ENCODE measurements around the gene CNEP1R1. TPM values are rescaled to one million over a fixed set of nuclear protein-coding genes. Genes with fewer than 3 reads are reported as not detected.

CNEP1R1 gene
- total RNA-seq, 1 donor from 2014 or later: 23.0 TPM

DNA sequence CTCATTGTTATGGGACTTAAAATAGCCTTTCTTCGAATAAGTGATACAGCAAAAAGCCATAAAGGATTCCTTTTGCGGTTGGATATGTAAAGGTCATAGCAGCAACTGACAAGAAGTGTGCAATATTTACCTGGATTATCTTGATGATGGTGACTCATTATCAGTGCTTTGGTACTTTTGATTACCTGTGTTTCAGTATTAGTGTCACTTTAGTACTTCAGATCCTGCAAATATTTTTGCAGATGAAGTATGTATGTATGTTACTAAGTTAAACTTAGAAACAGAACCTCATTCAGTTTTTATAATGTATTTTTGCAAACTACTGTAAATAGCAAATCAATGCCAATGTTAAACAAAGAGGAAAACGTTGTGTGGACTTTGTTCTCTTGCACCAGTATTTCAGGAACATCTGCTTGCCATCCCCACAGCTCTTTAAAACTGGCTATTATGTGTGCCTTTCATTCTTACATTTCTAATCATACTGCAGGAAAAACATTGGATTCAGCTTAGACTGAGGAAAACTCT lies 10.5 kb downstream of the CNEP1R1 start:
- no peak for DNase-seq
- H3K27me3 Mint-ChIP-seq: no peaks in the 10 kb centered on the region
- H3K36me3 Mint-ChIP-seq (ENCODE audit: low read depth): peaks cover 38% of the 10 kb centered on the region
- intact Hi-C loops (cut with micrococcal nuclease): no loop called here
- H3K27ac Mint-ChIP-seq: no peak overlapping the region
- no peaks in the 10 kb centered on the region for H3K9me3 Mint-ChIP-seq
- H3K4me3 Mint-ChIP-seq: no peak overlapping the region
- H3K4me1 Mint-ChIP-seq: peaks cover 10% of the 10 kb centered on the region

DNA sequence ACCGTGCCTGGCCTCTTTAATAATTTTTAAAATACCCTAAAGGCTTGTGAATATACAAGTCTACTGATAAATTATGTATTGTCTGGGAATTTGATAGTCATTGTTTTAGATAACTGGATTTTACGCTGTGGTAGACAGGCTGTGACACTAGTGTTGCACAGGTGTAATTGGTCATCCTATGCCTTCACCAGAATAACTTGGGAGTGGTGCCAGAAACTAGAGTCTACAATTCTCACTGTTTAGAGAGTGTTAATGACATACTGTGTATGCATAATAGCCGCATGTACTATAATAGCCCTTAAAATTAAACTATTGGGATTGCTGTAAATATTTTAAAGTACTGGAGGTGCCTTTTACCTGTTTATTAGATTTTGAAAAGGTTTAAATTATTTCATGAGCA lies 11.4 kb downstream of the CNEP1R1 start:
- Mint-ChIP-seq H3K4me3 (no peak overlapping the region), H3K36me3 (ENCODE audit: low read depth) (peaks cover 35% of the 10 kb centered on the region), H3K27ac (no peak overlapping the region), H3K9me3 (no peaks in the 10 kb centered on the region), H3K27me3 (no peaks in the 10 kb centered on the region), H3K4me1 (peaks cover 7% of the 10 kb centered on the region)
- no peak for DNase-seq
- intact Hi-C loops (cut with micrococcal nuclease): no loop called here

DNA sequence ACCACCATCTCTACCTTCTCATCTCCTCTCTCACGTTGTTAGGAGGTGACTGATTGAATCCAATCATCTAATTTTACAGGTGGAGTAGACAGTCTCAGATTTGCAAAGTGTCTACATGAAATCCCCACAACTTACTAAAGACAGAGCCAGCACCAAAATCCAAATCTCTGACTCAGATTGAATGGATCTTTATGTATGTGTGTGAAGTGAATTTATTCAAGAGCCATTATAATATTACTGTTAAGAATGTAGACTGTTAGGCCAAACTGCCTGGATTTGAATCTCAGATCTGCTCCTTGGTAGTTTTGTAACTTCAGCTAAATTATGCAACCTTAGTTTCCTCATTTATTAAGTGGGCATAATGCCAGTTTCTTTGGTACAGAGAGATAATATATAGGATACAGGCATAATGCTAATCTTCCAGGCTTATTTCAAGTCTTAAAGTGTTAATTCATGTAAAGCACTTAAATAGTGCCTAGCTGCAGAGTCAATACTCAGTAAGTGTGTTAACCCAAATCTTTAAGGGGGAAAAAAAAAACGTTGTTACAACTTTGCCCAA lies 12.7 kb downstream of the CNEP1R1 start:
- DNase-seq: no peak
- H3K4me3 Mint-ChIP-seq: no peak overlapping the region
- peaks cover 29% of the 10 kb centered on the region for H3K36me3 Mint-ChIP-seq (ENCODE audit: low read depth)
- H3K27ac Mint-ChIP-seq: no peak overlapping the region
- H3K9me3 Mint-ChIP-seq: no peaks in the 10 kb centered on the region
- peaks cover 7% of the 10 kb centered on the region for H3K4me1 Mint-ChIP-seq
- intact Hi-C loops (cut with micrococcal nuclease): no loop called here
- peaks cover under 1% of the 10 kb centered on the region for H3K27me3 Mint-ChIP-seq

DNA sequence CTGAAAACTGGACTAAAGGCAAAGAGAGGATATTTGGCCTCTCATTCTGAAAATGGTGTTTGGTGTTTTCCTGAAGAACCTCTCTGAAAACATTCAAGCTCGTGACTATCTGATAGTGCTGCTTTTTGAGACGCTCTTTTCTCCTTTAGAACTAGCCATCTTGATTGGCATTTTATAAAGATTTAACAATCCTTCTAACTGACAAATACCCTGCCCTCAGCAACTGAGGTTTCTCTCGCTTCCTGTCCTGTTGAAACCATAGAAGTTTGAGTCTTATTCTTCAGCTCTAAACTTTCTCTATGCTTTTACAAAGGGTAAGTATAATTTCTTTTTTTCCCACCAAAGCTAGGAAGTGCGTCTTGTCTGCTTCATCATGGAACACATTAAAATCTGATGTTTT lies 13.3 kb downstream of the CNEP1R1 start:
- Mint-ChIP-seq H3K27me3 (peaks cover 4% of the 10 kb centered on the region), H3K36me3 (ENCODE audit: low read depth) (peaks cover 26% of the 10 kb centered on the region), H3K4me1 (peaks cover 7% of the 10 kb centered on the region), H3K27ac (no peak overlapping the region), H3K4me3 (no peak overlapping the region), H3K9me3 (no peaks in the 10 kb centered on the region)
- DNase-seq: no peak
- intact Hi-C loops (cut with micrococcal nuclease): no loop called here

DNA sequence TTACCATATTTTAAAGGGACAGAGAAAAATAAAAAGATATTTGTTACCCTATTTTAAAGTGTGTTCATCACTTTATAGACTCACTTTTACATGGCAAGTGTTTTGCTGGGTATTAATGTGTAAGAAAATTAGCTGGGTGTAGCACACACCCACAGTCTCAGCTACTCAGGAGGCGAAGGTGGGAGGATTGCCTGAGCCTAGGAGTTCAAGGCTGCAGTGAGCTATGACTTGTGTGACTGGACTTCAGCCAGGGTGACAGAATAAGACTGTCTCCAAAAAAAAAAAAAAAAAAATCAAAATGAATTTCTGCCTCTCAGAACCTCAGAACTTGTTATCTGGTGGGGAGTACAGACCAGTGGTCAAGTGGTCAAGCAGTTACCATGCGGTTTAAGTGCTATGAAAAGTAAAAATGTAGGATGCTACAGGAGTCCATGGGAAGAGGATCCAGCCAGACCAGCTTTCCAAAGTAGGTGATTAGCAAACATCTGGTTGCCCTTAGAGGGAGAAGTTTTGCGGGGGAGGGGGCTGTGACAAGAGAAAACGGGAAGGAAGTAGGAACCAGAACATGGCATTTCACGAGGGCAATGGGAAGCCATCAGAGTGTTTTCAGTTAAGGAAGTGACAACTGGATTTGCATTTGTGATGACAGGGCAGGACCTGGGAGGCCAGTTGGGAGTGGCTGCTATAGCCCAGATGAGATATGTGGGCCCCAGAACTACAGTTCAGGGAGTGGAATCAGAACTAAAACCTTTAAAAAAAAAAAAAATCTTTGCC lies 13.9 kb downstream of the CNEP1R1 start:
- H3K9me3 Mint-ChIP-seq: no peaks in the 10 kb centered on the region
- intact Hi-C loops (cut with micrococcal nuclease): no loop called here
- H3K27ac Mint-ChIP-seq: no peak overlapping the region
- no peak overlapping the region for H3K4me3 Mint-ChIP-seq
- no peak for DNase-seq
- peaks cover 23% of the 10 kb centered on the region for H3K36me3 Mint-ChIP-seq (ENCODE audit: low read depth)
- H3K27me3 Mint-ChIP-seq: peaks cover 10% of the 10 kb centered on the region
- peaks cover 7% of the 10 kb centered on the region for H3K4me1 Mint-ChIP-seq

DNA sequence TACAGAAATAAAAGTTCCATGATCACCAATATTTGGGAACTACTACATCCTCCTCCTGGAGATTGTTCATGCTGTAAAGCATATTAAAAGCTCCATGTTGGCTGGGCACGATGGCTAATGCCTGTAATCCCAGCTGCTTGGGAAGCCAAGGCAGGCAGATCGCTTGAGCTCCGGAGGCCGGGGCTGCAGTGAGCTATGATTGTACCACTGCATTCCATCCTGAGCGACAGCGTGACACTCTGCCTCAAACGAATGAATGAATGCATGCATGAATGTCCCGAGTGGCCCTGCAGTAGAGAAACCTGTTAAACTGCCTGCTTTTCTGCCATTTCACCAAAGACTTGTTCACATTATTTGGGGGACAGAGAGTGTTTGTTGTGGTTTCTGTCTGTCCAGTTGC lies 15.0 kb downstream of the CNEP1R1 start:
- Mint-ChIP-seq H3K27me3 (peaks cover 12% of the 10 kb centered on the region), H3K4me1 (peaks cover 7% of the 10 kb centered on the region), H3K27ac (no peak overlapping the region), H3K36me3 (ENCODE audit: low read depth) (peaks cover 18% of the 10 kb centered on the region), H3K9me3 (no peaks in the 10 kb centered on the region), H3K4me3 (no peak overlapping the region)
- intact Hi-C loops (cut with micrococcal nuclease): no loop called here
- DNase-seq: no peak

DNA sequence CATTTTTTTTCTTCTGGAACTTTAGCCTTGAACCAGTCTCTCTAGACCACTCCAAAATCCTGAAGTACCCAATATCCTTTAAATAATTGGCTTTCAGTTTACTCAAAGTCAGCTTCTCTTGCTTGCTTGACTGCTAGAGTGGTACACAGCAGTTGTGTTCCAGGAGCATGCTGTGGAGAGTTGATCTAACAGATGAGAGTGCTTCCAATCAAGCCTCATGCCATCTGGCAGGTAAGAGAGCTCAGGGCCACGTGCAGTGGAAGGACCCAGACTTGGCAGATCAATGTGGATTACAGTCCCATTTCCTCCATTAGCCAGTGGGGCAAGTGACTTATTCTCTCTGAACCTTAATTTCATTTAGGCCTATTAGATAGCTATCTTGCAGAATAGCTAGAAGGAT lies 15.7 kb downstream of the CNEP1R1 start:
- H3K9me3 Mint-ChIP-seq: no peaks in the 10 kb centered on the region
- H3K27ac Mint-ChIP-seq: no peak overlapping the region
- no peak overlapping the region for H3K4me3 Mint-ChIP-seq
- H3K4me1 Mint-ChIP-seq: peaks cover 7% of the 10 kb centered on the region
- intact Hi-C loops (cut with micrococcal nuclease): no loop called here
- H3K27me3 Mint-ChIP-seq: peaks cover 12% of the 10 kb centered on the region
- H3K36me3 Mint-ChIP-seq (ENCODE audit: low read depth): peaks cover 13% of the 10 kb centered on the region
- DNase-seq: no peak

DNA sequence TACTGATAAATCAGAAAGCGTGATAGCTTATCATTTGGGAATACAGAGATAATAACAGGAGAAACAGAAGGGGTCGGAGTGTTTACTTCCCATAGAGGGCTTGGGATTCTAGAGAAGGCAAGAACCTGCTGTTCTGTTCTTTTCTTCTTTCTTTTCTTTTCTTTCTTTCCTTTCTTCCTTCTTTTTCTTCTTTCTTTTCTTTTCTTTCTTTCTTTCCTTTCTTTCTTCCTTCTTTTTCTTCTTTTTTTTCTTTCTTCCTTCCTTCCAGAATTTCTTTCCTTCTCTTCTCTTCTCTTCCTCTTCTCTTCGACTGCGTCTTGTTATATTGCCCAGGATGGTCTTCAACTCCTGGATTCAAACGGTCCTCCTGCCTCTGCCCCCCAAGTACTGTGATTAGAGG lies 18.3 kb downstream of the CNEP1R1 start:
- no peak for DNase-seq
- Mint-ChIP-seq H3K9me3 (no peaks in the 10 kb centered on the region), H3K27me3 (peaks cover 13% of the 10 kb centered on the region), H3K4me1 (peaks cover 5% of the 10 kb centered on the region), H3K4me3 (no peak overlapping the region), H3K36me3 (ENCODE audit: low read depth) (peaks cover 1% of the 10 kb centered on the region), H3K27ac (no peak overlapping the region)
- intact Hi-C loops (cut with micrococcal nuclease): no loop called here

DNA sequence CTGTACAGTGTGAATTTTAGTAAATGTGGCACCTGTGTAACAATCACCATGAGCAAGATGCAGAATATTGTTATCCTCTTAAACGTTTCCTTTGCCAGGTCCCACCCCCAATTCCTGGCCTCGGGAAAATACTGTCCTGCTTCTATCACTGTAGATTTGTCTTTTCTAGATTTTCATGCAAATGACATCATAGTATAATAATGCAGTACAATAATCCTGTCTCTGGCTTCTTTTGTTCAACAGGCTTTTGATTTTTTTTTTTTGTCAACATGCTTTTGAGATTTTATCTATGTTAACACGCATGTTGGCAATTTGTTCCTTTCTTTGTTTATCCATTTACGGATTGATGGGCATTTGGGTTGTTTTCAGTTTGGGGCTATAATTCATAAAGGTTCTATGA lies 20.4 kb downstream of the CNEP1R1 start:
- Mint-ChIP-seq H3K4me3 (no peak overlapping the region), H3K9me3 (no peaks in the 10 kb centered on the region), H3K4me1 (no peaks in the 10 kb centered on the region), H3K27ac (no peak overlapping the region), H3K36me3 (ENCODE audit: low read depth) (no peaks in the 10 kb centered on the region), H3K27me3 (peaks cover 14% of the 10 kb centered on the region)
- intact Hi-C loops (cut with micrococcal nuclease): no loop called here
- no peak for DNase-seq

DNA sequence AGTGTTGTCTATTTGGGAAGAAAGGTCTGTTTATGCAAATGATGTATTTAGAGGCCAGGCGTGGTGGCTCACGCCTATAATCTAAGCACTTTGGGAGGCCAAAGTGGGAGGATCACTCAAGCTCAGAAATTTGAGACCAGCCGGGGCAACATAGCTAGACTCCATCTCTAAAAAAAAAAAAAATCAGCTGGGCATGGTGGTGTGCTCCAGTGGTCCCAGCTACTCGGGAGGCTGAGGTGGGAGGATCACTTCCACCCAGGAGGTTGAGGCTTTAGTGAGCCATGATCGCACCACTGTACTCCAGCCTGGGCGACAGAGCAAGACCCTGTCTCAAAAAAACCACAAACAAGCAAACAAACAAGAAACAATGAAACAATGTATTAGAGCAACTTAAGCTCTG lies 21.8 kb downstream of the CNEP1R1 start:
- intact Hi-C loops (cut with micrococcal nuclease): no loop called here
- Mint-ChIP-seq H3K4me3 (no peak overlapping the region), H3K27me3 (peaks cover 22% of the 10 kb centered on the region), H3K27ac (no peak overlapping the region), H3K9me3 (no peaks in the 10 kb centered on the region), H3K4me1 (no peaks in the 10 kb centered on the region), H3K36me3 (ENCODE audit: low read depth) (no peaks in the 10 kb centered on the region)
- no peak for DNase-seq

DNA sequence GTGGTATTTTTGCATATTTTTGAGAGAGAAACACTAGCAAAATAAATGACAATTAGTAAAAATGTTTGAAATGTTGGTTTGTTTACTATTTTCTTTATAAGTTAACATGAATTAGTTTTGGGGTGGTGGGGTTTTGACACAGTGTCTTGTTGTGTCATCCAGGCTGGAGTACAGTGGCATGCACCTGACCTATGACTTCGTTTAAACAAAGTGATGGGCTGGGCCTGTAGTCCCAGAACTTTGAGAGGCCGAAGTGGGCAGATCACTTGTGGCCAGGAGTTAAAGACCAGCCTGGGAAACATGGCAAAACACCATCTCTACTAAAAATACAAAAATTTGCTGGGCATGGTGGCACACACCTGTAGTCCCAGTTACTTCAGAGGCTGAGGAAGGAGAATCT lies 22.8 kb downstream of the CNEP1R1 start:
- Mint-ChIP-seq H3K4me3 (no peak overlapping the region), H3K27me3 (peaks cover 27% of the 10 kb centered on the region), H3K9me3 (peaks cover 4% of the 10 kb centered on the region), H3K27ac (no peak overlapping the region), H3K4me1 (no peaks in the 10 kb centered on the region), H3K36me3 (ENCODE audit: low read depth) (no peaks in the 10 kb centered on the region)
- intact Hi-C loops (cut with micrococcal nuclease): no loop called here
- DNase-seq: no peak

DNA sequence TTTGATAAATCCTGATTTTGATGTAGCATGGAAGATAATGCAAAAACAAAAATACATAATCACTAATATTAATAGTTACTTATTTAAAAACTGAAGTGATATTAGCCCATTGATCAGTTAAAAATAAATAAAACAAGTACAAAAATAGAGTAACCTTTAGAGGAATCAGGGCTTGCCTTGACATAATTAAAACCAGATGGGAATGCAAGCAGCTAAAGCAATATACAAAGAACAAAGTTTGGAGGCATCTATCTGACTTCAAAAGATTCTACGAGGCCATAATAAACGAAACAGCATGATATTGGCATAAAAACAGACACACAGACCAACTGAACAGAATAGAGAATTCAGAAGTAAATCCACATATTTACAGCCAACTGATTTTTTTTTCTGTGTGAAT lies 25.8 kb downstream of the CNEP1R1 start:
- no peak for DNase-seq
- peaks cover 17% of the 10 kb centered on the region for H3K27me3 Mint-ChIP-seq
- H3K4me3 Mint-ChIP-seq: no peak overlapping the region
- intact Hi-C loops (cut with micrococcal nuclease): no loop called here
- no peaks in the 10 kb centered on the region for H3K4me1 Mint-ChIP-seq
- H3K36me3 Mint-ChIP-seq (ENCODE audit: low read depth): no peaks in the 10 kb centered on the region
- peaks cover 9% of the 10 kb centered on the region for H3K9me3 Mint-ChIP-seq
- H3K27ac Mint-ChIP-seq: no peak overlapping the region

DNA sequence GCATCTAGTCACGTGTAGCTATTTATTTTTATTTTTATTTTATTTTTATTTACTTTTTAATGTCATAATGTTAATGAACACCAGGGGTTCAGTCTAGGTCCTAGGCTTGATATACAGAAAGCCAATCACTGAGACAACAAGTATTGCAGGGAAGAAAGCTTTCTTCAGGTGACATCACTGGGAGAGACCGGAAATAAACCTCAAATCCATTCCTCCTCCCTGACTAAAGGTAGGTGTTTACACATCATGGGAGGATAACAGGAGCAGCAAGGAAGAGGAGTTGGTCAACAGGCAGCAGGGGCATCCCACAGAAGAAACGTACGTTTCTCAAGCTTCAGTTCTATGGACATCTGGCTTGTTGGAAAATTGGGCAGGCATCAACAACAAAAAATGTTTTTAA lies 31.2 kb downstream of the CNEP1R1 start:
- no peak for DNase-seq
- intact Hi-C loops (cut with micrococcal nuclease): no loop called here
- H3K36me3 Mint-ChIP-seq (ENCODE audit: low read depth): no peaks in the 10 kb centered on the region
- H3K27ac Mint-ChIP-seq: no peak overlapping the region
- H3K27me3 Mint-ChIP-seq: peaks cover 11% of the 10 kb centered on the region
- H3K9me3 Mint-ChIP-seq: peaks cover 13% of the 10 kb centered on the region
- H3K4me3 Mint-ChIP-seq: no peak overlapping the region
- H3K4me1 Mint-ChIP-seq: no peaks in the 10 kb centered on the region

DNA sequence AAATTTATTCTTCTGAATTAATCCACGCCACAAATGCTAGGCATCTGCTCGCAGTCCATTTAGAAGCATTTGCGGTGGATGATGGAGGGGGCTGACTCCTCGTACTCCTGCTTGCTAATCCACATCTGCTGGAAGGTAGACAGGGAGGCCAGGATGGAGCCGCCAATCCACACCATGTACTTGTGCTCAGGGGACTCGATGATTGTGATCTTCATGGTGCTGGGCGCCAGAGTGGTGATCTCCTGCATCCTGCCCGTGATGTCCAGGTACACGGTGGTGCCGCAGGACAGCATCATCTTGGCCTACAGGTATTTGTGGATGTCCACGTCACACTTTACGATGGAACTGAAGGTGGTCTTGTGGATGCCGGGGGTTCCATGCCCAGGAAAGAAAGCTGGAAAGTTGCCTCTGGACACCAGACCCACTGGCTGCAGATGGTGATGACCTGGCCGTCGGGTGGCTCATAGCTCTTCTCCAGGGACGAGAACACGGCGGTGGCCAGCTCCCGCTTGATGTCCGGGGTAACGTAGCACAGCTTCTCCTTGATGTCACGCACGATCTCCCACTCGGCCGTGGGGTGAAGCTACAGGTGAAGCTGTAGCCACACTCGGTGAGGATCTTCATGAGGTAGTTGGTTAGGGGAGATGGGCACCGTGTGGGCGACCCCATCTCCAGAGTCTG lies 33.2 kb downstream of the CNEP1R1 start:
- no peak for DNase-seq
- Mint-ChIP-seq H3K27me3 (no peaks in the 10 kb centered on the region), H3K27ac (no peak overlapping the region), H3K9me3 (peaks cover 9% of the 10 kb centered on the region), H3K4me3 (no peak overlapping the region), H3K36me3 (ENCODE audit: low read depth) (no peaks in the 10 kb centered on the region), H3K4me1 (no peaks in the 10 kb centered on the region)
- intact Hi-C loops (cut with micrococcal nuclease): no loop called here

Measured in activated CD4-positive, alpha-beta T cell treated with anti-CD3 and anti-CD28 coated beads, Interleukin-2, amount 10 ng/mL, durations not matched to agents 24 days and 14 days (primary cell).